Measurements from ENCODE around the gene EIF2B2.

DNA sequence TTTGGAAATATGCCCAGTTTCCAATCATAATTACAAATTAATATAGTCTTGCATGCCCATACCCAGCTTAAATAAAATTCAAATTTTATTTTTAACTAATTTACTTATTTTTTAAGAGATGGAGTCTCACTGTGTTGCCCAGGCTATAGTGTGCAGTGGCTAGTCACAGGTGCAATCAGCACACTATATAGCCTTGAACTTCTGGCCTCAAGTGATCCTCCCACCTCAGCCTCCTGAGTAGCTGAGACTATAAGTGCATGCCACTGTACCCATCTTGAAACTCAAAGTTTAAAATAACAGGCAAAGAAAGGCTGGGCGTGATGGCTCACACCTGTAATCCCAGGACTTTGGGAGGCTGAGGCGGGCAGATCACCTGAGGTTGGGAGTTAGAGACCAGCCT lies 38.2 kb downstream of the EIF2B2 start:
- no peak for TF ChIP-seq CTCF (conservative IDR thresholded peaks at IDR 0.05; ENCODE audit: low read length)
- no peak for TF ChIP-seq EZH2phosphoT487 (IDR thresholded peaks at IDR 0.05; ENCODE audit: borderline replicate concordance, low read depth, low read length)
